GM19467 (cell line): ENCODE results near the gene RRBP1.

ENCODE experiments used
- ATAC-seq: cut with Tn5 transposase; IDR thresholded peaks from one replicate; pipeline ENCODE4 v1.9.1; 2021; ENCODE audit warnings: mild to moderate bottlenecking, moderate library complexity; ENCODE audit not compliant: unreplicated experiment

The RRBP1 gene

GRCh38 chr20:17683218-17684076, 1.4 kb upstream of the RRBP1 start:
- ATAC-seq: no peak

- ATAC-seq: no peak
Observed at GRCh38 chr20:17682889-17683198, 802 bp upstream of the RRBP1 start.

- ATAC-seq: peak; percentile 1
Observed at GRCh38 chr20:17681726-17682102, 328 bp downstream of the RRBP1 start.

- ATAC-seq: peak; percentile 38
Observed at GRCh38 chr20:17680836-17681725, 961 bp downstream of the RRBP1 start.

GRCh38 chr20:17679941-17680835, 1.9 kb downstream of the RRBP1 start:
- no peak for ATAC-seq

- ATAC-seq: no peak
Observed at GRCh38 chr20:17678886-17679285, 3.2 kb downstream of the RRBP1 start.

GRCh38 chr20:17678295-17678694, 3.7 kb downstream of the RRBP1 start:
- no peak for ATAC-seq

GRCh38 chr20:17676942-17677341, 5.1 kb downstream of the RRBP1 start:
- ATAC-seq: no peak

- no peak for ATAC-seq
Observed at GRCh38 chr20:17676378-17676759, 5.7 kb downstream of the RRBP1 start.

GRCh38 chr20:17675519-17676377, 6.3 kb downstream of the RRBP1 start:
- no peak for ATAC-seq

- no peak for ATAC-seq
Observed at GRCh38 chr20:17674722-17675518, 7.1 kb downstream of the RRBP1 start.

GRCh38 chr20:17673084-17673483, 9.0 kb downstream of the RRBP1 start:
- no peak for ATAC-seq

GRCh38 chr20:17671565-17671964, 10.5 kb downstream of the RRBP1 start:
- ATAC-seq: no peak

- ATAC-seq: no peak
Observed at GRCh38 chr20:17671011-17671410, 11.0 kb downstream of the RRBP1 start.

- ATAC-seq: no peak
Observed at GRCh38 chr20:17669306-17669931, 12.6 kb downstream of the RRBP1 start.

- no peak for ATAC-seq
Observed at GRCh38 chr20:17668432-17668831, 13.6 kb downstream of the RRBP1 start.

- no peak for ATAC-seq
Observed at GRCh38 chr20:17667445-17667844, 14.6 kb downstream of the RRBP1 start.

- ATAC-seq: no peak
Observed at GRCh38 chr20:17666481-17666880, 15.6 kb downstream of the RRBP1 start.

GRCh38 chr20:17665756-17666155, 16.3 kb downstream of the RRBP1 start:
- ATAC-seq: no peak
